ENCODE results near the gene TRPM5.

TRPM5 gene

GRCh38 chr11:2470495-2470894 lies 26.2 kb upstream of the TRPM5 start:
- DNase-seq, result no peak

- no peak for DNase-seq
Measured at GRCh38 chr11:2468363-2469235, 24.3 kb upstream of the TRPM5 start.

DNA sequence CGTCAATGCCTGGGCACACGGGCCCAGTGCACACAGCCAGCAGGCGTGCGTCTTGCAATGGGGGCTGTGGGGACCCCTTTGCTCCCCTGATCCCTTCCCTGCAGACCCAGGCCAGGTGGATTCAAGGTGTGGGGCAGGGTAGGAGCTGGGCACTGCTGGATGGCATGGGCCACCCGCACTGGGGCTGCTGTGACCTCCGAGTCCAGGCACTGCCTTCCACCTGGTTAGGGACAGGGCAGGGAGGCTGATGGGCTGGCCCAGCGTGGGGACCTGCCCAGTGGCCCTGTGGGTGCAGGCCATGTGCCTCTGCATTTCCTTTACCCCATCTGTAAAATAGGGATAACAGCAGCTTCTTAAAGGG lies 23.4 kb upstream of the TRPM5 start:
- no peak for DNase-seq

- peak; percentile 65 for DNase-seq
Measured at GRCh38 chr11:2466869-2467694, 22.8 kb upstream of the TRPM5 start.

DNA sequence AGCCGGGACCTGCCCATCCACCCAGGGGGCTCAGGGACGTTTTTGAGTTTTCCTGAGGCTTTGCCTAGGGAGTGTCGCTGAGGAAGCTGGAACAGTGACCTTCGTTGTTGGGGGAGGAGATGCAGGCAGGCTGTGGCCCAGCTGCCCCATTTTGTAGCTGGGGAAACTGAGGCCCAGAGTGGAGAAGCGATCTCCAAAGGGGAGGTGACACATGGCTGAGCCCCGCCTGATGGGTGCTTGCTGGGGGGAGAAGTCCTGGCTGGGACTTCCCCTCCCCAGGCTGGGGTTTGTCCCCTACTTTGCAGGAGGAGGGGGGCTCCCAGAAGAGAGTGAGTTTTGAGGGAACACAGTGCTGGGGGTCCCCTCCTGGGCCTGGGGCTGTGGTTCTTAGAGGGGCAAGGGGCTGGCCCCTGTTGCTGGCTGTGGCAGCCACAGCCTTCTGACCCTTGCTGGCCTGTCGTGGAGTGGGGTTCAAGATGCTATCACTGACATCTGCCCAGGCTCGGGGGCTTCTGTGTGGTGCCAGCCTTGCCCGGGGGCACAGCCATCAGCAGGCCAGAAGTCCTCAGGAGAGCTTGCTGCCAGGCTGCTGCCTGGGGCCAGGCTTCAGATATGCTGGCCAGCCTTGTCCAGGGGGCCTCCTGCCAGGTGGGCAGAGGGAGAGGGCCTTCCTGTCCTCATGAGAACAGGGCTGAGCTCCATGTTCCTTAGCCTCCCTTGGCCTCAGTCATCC lies 21.9 kb upstream of the TRPM5 start:
- no peak for DNase-seq

GRCh38 chr11:2465202-2466068 lies 21.1 kb upstream of the TRPM5 start:
- no peak for DNase-seq

GRCh38 chr11:2464451-2465165 lies 20.3 kb upstream of the TRPM5 start:
- DNase-seq, result no peak

DNA sequence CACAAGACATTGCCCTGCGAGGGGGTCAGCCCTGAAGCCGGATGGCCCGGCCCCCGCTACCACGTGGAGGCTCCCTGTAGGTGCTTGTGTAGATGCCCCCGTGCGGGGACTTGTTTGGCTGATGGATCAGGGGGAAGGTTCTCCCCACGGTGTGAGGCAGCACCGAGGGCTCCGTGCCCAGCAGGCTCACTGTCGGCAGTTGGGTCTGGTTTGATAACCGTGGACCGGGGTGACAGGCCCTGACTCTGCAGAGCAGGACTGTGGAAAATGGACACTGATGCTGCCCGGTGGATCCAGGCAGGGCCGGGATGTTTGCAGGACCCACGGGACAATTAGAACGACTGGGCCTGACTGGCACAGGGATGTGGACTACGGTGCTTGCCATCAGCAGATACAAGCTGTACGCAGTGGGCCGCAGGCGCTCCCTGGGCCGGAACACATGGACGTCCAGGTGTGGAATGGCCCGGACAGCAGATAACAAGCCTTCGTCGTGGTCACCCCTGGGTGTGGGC lies 19.5 kb upstream of the TRPM5 start:
- no peak for DNase-seq

GRCh38 chr11:2462986-2463765 lies 18.9 kb upstream of the TRPM5 start:
- no peak for DNase-seq

- no peak for DNase-seq
Measured at GRCh38 chr11:2462543-2462985, 18.2 kb upstream of the TRPM5 start.

DNA sequence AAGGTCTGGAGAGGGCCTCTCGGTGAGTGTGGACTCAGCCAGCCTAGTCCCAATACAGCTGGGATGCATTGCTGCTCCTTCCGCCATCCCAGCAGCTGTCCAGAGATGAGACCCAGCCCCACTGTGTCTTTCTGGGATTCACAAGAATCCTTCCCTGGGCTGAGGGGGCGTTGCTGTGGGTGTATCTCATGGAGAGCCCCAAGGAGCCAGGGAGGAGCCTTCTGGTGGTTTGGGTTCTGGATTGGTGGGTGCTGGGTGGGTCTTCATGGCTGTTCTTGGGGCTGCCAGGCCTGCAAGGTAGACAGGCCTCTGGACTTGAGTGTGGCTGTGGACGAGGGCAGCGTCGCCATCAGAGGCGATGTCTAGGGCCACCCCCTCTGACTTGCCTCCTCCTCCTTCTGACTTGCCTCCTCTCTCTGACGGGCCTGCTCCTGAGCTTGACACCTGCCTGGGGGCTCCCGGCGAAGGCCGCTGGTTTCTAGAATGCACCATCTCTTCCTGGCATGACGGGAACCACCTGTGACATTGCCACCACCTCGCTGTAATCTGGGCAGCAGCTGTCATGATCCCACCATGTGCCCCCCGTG lies 17.7 kb upstream of the TRPM5 start:
- no peak for DNase-seq

- no peak for DNase-seq
Measured at GRCh38 chr11:2461253-2461955, 17.1 kb upstream of the TRPM5 start.

- no peak for DNase-seq
Measured at GRCh38 chr11:2460540-2461252, 16.4 kb upstream of the TRPM5 start.

DNA sequence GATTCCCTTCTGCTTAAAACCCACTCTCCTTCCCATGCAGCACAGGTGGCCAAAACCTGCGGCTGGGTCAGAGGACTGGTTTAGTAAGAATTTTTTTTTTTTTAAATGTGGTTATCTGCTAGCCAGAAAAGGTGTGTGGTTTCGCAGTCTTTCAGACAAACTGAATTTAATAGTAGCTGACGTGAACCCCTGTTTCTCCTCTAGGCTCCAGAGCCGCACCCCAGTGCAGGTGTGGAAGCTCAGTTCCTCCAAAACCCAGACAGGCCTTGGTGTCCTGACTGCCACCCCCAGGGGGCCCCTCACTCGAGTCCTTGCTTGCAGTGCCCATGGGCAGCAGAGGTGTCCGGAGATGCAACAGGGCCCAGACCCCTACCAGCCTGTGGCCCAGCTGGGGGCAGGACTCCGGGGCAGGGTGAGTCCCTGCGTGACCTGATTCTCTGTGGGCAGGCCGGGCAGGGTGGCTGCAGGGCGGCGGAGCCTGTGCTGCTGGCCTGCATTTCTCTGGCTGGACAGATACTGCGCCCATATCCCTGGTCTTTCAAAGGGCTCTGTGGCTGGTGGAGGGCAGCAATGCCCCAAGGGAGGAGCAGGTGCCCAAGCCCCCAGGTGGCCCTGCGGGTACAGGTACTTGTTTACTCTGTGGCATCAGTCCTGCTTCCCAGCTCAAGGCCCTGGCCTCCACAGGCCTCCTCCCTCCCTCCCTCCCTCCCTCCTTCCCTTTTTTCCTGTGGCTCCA lies 15.7 kb upstream of the TRPM5 start:
- DNase-seq, result no peak

DNA sequence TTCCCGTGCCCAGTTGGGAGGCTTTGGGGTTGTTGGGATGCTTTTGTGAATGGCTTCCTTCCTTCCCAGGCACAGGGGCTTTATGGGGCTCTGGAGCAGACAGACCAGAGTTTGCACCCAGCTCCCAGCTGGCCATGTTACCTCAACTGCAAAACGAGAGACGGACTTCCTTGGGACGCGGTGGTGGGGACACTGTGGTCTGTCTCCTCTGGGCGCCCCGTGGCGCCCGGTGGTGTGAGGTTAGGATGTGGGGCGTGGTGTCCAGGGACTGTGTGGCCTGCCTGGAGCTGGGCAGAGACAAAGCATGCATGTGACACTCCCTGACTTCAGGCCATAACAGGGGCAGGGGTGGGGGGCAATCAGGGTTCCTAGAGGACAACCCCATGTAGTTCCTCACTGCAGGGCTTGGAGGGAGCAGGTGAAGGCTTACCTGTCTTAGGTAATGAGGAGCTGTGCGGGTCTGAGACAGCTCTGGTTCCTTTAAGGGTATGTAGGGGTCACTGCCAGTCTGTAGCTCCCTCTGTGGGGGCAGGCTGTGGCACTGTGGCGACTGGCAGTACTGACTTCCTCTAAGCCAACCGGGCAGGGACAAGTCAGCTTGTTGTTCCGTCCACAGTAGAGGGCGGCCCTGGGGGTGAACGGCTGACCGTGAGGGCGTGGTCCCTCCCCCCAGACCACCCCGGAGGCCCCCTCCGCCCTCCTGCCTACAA lies 14.9 kb upstream of the TRPM5 start:
- no peak for DNase-seq

DNA sequence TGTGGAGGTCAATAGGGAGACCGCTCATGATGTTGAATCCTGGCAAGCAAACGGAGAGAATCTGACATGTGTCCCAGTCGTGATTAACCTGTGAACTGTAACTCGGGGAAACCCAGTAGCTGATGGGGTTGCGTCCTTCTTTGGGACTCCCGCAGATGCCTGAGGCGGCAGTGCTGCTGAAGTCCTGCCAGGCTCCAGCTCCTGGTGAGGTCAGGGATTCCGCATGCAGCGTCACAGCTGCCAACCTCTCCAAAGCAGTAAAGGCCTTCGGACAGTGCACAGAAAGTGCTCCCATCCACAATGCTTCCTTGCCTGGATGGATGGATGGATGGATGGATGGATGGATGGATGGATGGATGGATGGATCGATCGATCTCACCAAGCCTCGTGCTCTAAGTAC lies 14.0 kb upstream of the TRPM5 start:
- DNase-seq, result no peak

GRCh38 chr11:2453436-2453835 lies 9.1 kb upstream of the TRPM5 start:
- DNase-seq, result no peak
